Astrocyte (in vitro differentiated cells and primary cell): ENCODE data around the gene PDLIM7. TPM values are rescaled to one million over a fixed set of nuclear protein-coding genes. Genes with fewer than 3 reads are reported as not detected.

Experiments used
- DNase-seq: peaks from one replicate; pipeline ENCODE4 v3.0.0-alpha.2; 2010; ENCODE audit warnings: low read depth
- FAIRE-seq: peaks from 2 replicates; lab custom pipeline; 2011; peaks lifted over from hg19 to GRCh38; lab: Jason Lieb, UNC
- H2AFZ ChIP-seq: 2 replicates; pipeline ENCODE4 v1.6.0; 2012; ENCODE audit warnings: low read depth, low read length, inconsistent platforms
- H3K27ac ChIP-seq: 2 replicates; pipeline ENCODE4 v1.5.1; 2011; ENCODE audit warnings: low read depth, low read length, inconsistent platforms
- H3K27me3 ChIP-seq: 2 replicates; pipeline ENCODE4 v1.6.0; 2011; ENCODE audit warnings: low read length, inconsistent platforms; ENCODE audit not compliant: insufficient read depth
- H3K36me3 ChIP-seq: 2 replicates; pipeline ENCODE4 v1.5.1; 2011; ENCODE audit warnings: low read length, inconsistent platforms; ENCODE audit not compliant: insufficient read depth
- H3K4me1 ChIP-seq: 2 replicates; pipeline ENCODE4 v1.5.1; 2011; ENCODE audit warnings: low read length, inconsistent platforms; ENCODE audit not compliant: insufficient read depth
- H3K4me2 ChIP-seq: 2 replicates; pipeline ENCODE4 v1.6.0; 2012; ENCODE audit warnings: low read length, inconsistent platforms
- H3K4me3 ChIP-seq: 2 replicates; pipeline ENCODE4 v1.5.1; 2011; ENCODE audit warnings: low read depth, mild to moderate bottlenecking, low read length, inconsistent platforms; ENCODE audit not compliant: insufficient read depth
- H3K79me2 ChIP-seq: 2 replicates; pipeline ENCODE4 v1.6.0; 2012; ENCODE audit warnings: mild to moderate bottlenecking, low read length, inconsistent platforms; ENCODE audit not compliant: insufficient read depth
- H3K9ac ChIP-seq: 2 replicates; pipeline ENCODE4 v1.6.0; 2012; ENCODE audit warnings: mild to moderate bottlenecking, low read length, inconsistent platforms
- H3K9me3 ChIP-seq: 2 replicates; pipeline ENCODE4 v1.5.1; 2012; ENCODE audit warnings: low read depth, mild to moderate bottlenecking, low read length, inconsistent platforms; ENCODE audit not compliant: insufficient read depth
- H4K20me1 ChIP-seq: 2 replicates; pipeline ENCODE4 v1.6.0; 2012; ENCODE audit warnings: low read length, inconsistent platforms; ENCODE audit not compliant: insufficient read depth
- H3K27ac Mint-ChIP-seq: one replicate; pipeline ENCODE4 v1.8.0; 2021; ENCODE audit warnings: mild to moderate bottlenecking, mixed read lengths; ENCODE audit not compliant: unreplicated experiment
- H3K27me3 Mint-ChIP-seq: one replicate; pipeline ENCODE4 v1.8.0; 2021; ENCODE audit warnings: low read depth, mixed read lengths; ENCODE audit not compliant: unreplicated experiment
- H3K36me3 Mint-ChIP-seq: one replicate; pipeline ENCODE4 v1.8.0; 2021; ENCODE audit warnings: low read depth, mixed read lengths; ENCODE audit not compliant: unreplicated experiment
- H3K4me1 Mint-ChIP-seq: one replicate; pipeline ENCODE4 v1.8.0; 2021; ENCODE audit warnings: low read depth, mixed read lengths; ENCODE audit not compliant: unreplicated experiment
- H3K4me3 Mint-ChIP-seq: one replicate; pipeline ENCODE4 v1.8.0; 2021; ENCODE audit warnings: mild to moderate bottlenecking, moderate library complexity, mixed read lengths; ENCODE audit not compliant: unreplicated experiment
- H3K9me3 Mint-ChIP-seq: one replicate; pipeline ENCODE4 v1.8.0; 2021; ENCODE audit warnings: mild to moderate bottlenecking, mixed read lengths; ENCODE audit not compliant: unreplicated experiment
- CTCF ChIP-seq: IDR thresholded peaks from 2 replicates; pipeline ENCODE4 v1.5.1; 2011; ENCODE audit warnings: low read depth, mild to moderate bottlenecking, inconsistent platforms, low read length, moderate library complexity; ENCODE audit not compliant: insufficient read depth
- EZH2 ChIP-seq: IDR thresholded peaks from 2 replicates; pipeline ENCODE4 v1.6.1; 2012; ENCODE audit warnings: mild to moderate bottlenecking, low read length, inconsistent platforms; ENCODE audit not compliant: insufficient read depth
- total RNA-seq: library from RNA; stranded (reverse); gene quantifications from 2 replicates; pipeline ENCODE4 v1.2.1, GENCODE V29; 2021

The PDLIM7 gene
- total RNA-seq, 1 donor from 2014 or later = 590 TPM

GRCh38 chr5:177503351-177504085, 6.1 kb upstream of the PDLIM7 start:
- Histone ChIP-seq H3K9ac (no peak overlapping the region), H3K4me3 (no peak overlapping the region), H3K27me3 (no peaks in the 10 kb centered on the region), H3K27ac (no peak overlapping the region), H4K20me1 (no peaks in the 10 kb centered on the region), H2AFZ (no peak overlapping the region), H3K4me2 (no peak overlapping the region), H3K79me2 (no peaks in the 10 kb centered on the region), H3K36me3 (no peaks in the 10 kb centered on the region), H3K4me1 (peaks cover 16% of the 10 kb centered on the region), H3K9me3 (no peaks in the 10 kb centered on the region)
- FAIRE-seq = no peak
- Mint-ChIP-seq H3K9me3 (no peaks in the 10 kb centered on the region), H3K4me1 (peaks cover 28% of the 10 kb centered on the region), H3K36me3 (peaks cover 16% of the 10 kb centered on the region), H3K4me3 (no peak overlapping the region), H3K27ac (no peak overlapping the region), H3K27me3 (no peaks in the 10 kb centered on the region)
- DNase-seq = no peak
- no peak for TF ChIP-seq EZH2
- TF ChIP-seq CTCF = no peak

GRCh38 chr5:177502886-177503285, 5.5 kb upstream of the PDLIM7 start:
- H3K4me1 Mint-ChIP-seq = peaks cover 32% of the 10 kb centered on the region
- Histone ChIP-seq H3K79me2 (peaks cover 4% of the 10 kb centered on the region), H3K4me1 (peaks cover 22% of the 10 kb centered on the region), H3K4me2 (no peak overlapping the region), H3K27me3 (no peaks in the 10 kb centered on the region), H2AFZ (no peak overlapping the region), H3K4me3 (no peak overlapping the region), H4K20me1 (no peaks in the 10 kb centered on the region), H3K9me3 (no peaks in the 10 kb centered on the region), H3K36me3 (no peaks in the 10 kb centered on the region), H3K9ac (no peak overlapping the region), H3K27ac (no peak overlapping the region)
- FAIRE-seq (no peak), DNase-seq (no peak)
- no peak overlapping the region for H3K4me3 Mint-ChIP-seq
- no peak overlapping the region for H3K27ac Mint-ChIP-seq
- H3K9me3 Mint-ChIP-seq = no peaks in the 10 kb centered on the region
- H3K27me3 Mint-ChIP-seq = no peaks in the 10 kb centered on the region
- TF ChIP-seq CTCF (no peak), EZH2 (no peak)
- peaks cover 16% of the 10 kb centered on the region for H3K36me3 Mint-ChIP-seq
